ENCODE data around the gene S100A9. TPM values are rescaled to one million over a fixed set of nuclear protein-coding genes. Genes with fewer than 3 reads are reported as not detected.
A peak's percentile ranks its signal among the peaks of the same experiment; 100 is the strongest.

Gene S100A9
- total RNA-seq, 2 donors from 2014 or later = not detected

- no peaks in the 10 kb centered on the region for H3K9me3 Mint-ChIP-seq
Observed at GRCh38 chr1:153375511-153375910, 17.9 kb downstream of the S100A9 start, which contains the start of gene S100A12. TSS of gene S100A12 (minus strand) at chr1:153375621. CDS start at chr1:153374592, 1,029 bp downstream.

GRCh38 chr1:153379591-153379990 lies 21.9 kb downstream of the S100A9 start:
- 87 to 89% methylated on average over 8 to 10 of the region's 10 CpGs for whole genome bisulfite sequencing, 2 experiments (ENCODE audit: insufficient coverage in 1 of 2, insufficient read length in 1 of 2)
- Histone ChIP-seq H3K9me3 (ENCODE audit: control insufficient read depth, low read length) (peaks cover 6% of the 10 kb centered on the region), H3K9ac (ENCODE audit: extremely low read depth, low read length, poor library complexity, severe bottlenecking) (no peak overlapping the region), H3K36me3 (ENCODE audit: control insufficient read depth, insufficient read depth, low read length) (no peaks in the 10 kb centered on the region), H3K27me3 (ENCODE audit: control insufficient read depth, insufficient read depth, low read length, poor library complexity, severe bottlenecking) (peaks cover 10% of the 10 kb centered on the region), H3K4me1 (ENCODE audit: control insufficient read depth, insufficient read depth, low read length) (no peaks in the 10 kb centered on the region), H3K4me3 (ENCODE audit: low read length) (no peak overlapping the region), H3K27ac (ENCODE audit: low read depth, low read length) (no peak overlapping the region)
- peaks cover 14% of the 10 kb centered on the region for H3K27me3 Mint-ChIP-seq (ENCODE audit: insufficient read depth)
- no peaks in the 10 kb centered on the region for H3K36me3 Mint-ChIP-seq (ENCODE audit: low read depth)
- no peak for TF ChIP-seq CTCF (conservative IDR thresholded peaks at IDR 0.05)
- no peaks in the 10 kb centered on the region for H3K4me1 Mint-ChIP-seq
- H3K9me3 Mint-ChIP-seq = peaks cover 10% of the 10 kb centered on the region
- DNase-seq = peak; percentile 24
- no peak overlapping the region for H3K4me3 Mint-ChIP-seq
- H3K27ac Mint-ChIP-seq = no peak overlapping the region

More at GRCh38 chr1:153375511-153375910, 17.9 kb downstream of the S100A9 start, which contains the start of gene S100A12:
- no peaks in the 10 kb centered on the region for H3K36me3 ChIP-seq (ENCODE audit: control insufficient read depth, insufficient read depth, low read length)
- H3K27ac ChIP-seq (ENCODE audit: low read depth, low read length) = no peak within 1 kb of the TSS
- peak; percentile 29 for DNase-seq
- Mint-ChIP-seq H3K27ac (no peak within 1 kb of the TSS), H3K36me3 (ENCODE audit: low read depth) (no peaks in the 10 kb centered on the region), H3K4me1 (no peaks in the 10 kb centered on the region), H3K27me3 (ENCODE audit: insufficient read depth) (peaks cover 3% of the 10 kb centered on the region), H3K4me3 (no peak within 1 kb of the TSS)
- H3K27me3 ChIP-seq (ENCODE audit: control insufficient read depth, insufficient read depth, low read length, poor library complexity, severe bottlenecking) = no peaks in the 10 kb centered on the region
- no peak within 1 kb of the TSS for H3K4me3 ChIP-seq (ENCODE audit: low read length)
- no peak within 1 kb of the TSS for H3K9ac ChIP-seq (ENCODE audit: extremely low read depth, low read length, poor library complexity, severe bottlenecking)
- no peak for TF ChIP-seq CTCF (conservative IDR thresholded peaks at IDR 0.05)
- no peaks in the 10 kb centered on the region for H3K4me1 ChIP-seq (ENCODE audit: control insufficient read depth, insufficient read depth, low read length)
- H3K9me3 ChIP-seq (ENCODE audit: control insufficient read depth, low read length) = no peaks in the 10 kb centered on the region
- WGBS, 2 experiments (ENCODE audit: insufficient coverage in 1 of 2, insufficient read length in 1 of 2) = 87% methylated on average over 1 of the region's 1 CpG; no CpG with 5 or more reads in 1 of the 2 experiments

- Mint-ChIP-seq H3K27me3 (ENCODE audit: insufficient read depth) (peaks cover 15% of the 10 kb centered on the region), H3K27ac (no peak overlapping the region), H3K36me3 (ENCODE audit: low read depth) (no peaks in the 10 kb centered on the region), H3K9me3 (peaks cover 10% of the 10 kb centered on the region), H3K4me1 (no peaks in the 10 kb centered on the region), H3K4me3 (no peak overlapping the region)
- Histone ChIP-seq H3K9me3 (ENCODE audit: control insufficient read depth, low read length) (peaks cover 6% of the 10 kb centered on the region), H3K27ac (ENCODE audit: low read depth, low read length) (no peak overlapping the region), H3K9ac (ENCODE audit: extremely low read depth, low read length, poor library complexity, severe bottlenecking) (no peak overlapping the region), H3K4me3 (ENCODE audit: low read length) (no peak overlapping the region), H3K36me3 (ENCODE audit: control insufficient read depth, insufficient read depth, low read length) (no peaks in the 10 kb centered on the region), H3K4me1 (ENCODE audit: control insufficient read depth, insufficient read depth, low read length) (no peaks in the 10 kb centered on the region), H3K27me3 (ENCODE audit: control insufficient read depth, insufficient read depth, low read length, poor library complexity, severe bottlenecking) (peaks cover 10% of the 10 kb centered on the region)
- peak; percentile 25 for DNase-seq
- WGBS, 2 experiments (ENCODE audit: insufficient coverage in 1 of 2, insufficient read length in 1 of 2) = 88 to 95% methylated on average over 19 to 22 of the region's 23 CpGs
- no peak for TF ChIP-seq CTCF (conservative IDR thresholded peaks at IDR 0.05)
Observed at GRCh38 chr1:153380711-153381110, 23.1 kb downstream of the S100A9 start.

All from endodermal cell (in vitro differentiated cells).